H9 (cell line): ENCODE data around the gene AVEN. TPM values are rescaled to one million over a fixed set of nuclear protein-coding genes. Genes with fewer than 3 reads are reported as not detected.

Experiments used
- DNase-seq: peaks from one replicate; pipeline ENCODE4 v3.0.0-alpha.2; 2017
- H2AFZ ChIP-seq: one replicate; pipeline ENCODE4 v1.6.1; 2013; ENCODE audit warnings: mild to moderate bottlenecking, low read length, control low read depth, moderate library complexity
- H2AK5ac ChIP-seq: 2 replicates; pipeline ENCODE4 v1.6.1; 2013; ENCODE audit warnings: low read length, control low read depth, mixed read lengths; ENCODE audit not compliant: insufficient read length
- H2BK120ac ChIP-seq: one replicate; pipeline ENCODE4 v1.6.1; 2013; ENCODE audit warnings: low read depth, mild to moderate bottlenecking, low read length, control low read depth, inconsistent platforms; ENCODE audit not compliant: poor library complexity, severe bottlenecking
- H2BK12ac ChIP-seq: 2 replicates; pipeline ENCODE4 v1.6.1; 2013; ENCODE audit warnings: low read length, control low read depth, mixed read lengths, low read depth; ENCODE audit not compliant: insufficient read length
- H2BK15ac ChIP-seq: 2 replicates; pipeline ENCODE4 v1.6.1; 2013; ENCODE audit warnings: low read depth, low read length, control low read depth
- H2BK20ac ChIP-seq: one replicate; pipeline ENCODE4 v1.6.1; 2013; ENCODE audit warnings: low read depth, mild to moderate bottlenecking, low read length, control low read depth, inconsistent platforms; ENCODE audit not compliant: poor library complexity, severe bottlenecking
- H2BK5ac ChIP-seq: 2 replicates; pipeline ENCODE4 v1.6.1; 2013; ENCODE audit warnings: low read length, control low read depth, mixed read lengths; ENCODE audit not compliant: insufficient read length
- H3K14ac ChIP-seq: 2 replicates; pipeline ENCODE4 v1.6.1; 2013; ENCODE audit warnings: low read length, control low read depth; ENCODE audit not compliant: insufficient read depth
- H3K18ac ChIP-seq: 2 replicates; pipeline ENCODE4 v1.6.1; 2013; ENCODE audit warnings: low read depth, mild to moderate bottlenecking, mixed read lengths, low read length, control low read depth; ENCODE audit not compliant: insufficient read length
- H3K23ac ChIP-seq: 2 replicates; pipeline ENCODE4 v1.6.1; 2013; ENCODE audit warnings: low read length, control low read depth, mixed read lengths, low read depth; ENCODE audit not compliant: insufficient read length
- H3K23me2 ChIP-seq: 2 replicates; pipeline ENCODE4 v1.6.1; 2013; ENCODE audit warnings: low read depth, mild to moderate bottlenecking, mixed read lengths, low read length, control low read depth; ENCODE audit not compliant: insufficient read length, poor library complexity, severe bottlenecking
- H3K27ac ChIP-seq: 2 replicates; pipeline ENCODE4 v1.5.1; 2013; ENCODE audit warnings: low read length, control low read depth, mixed read lengths, low read depth; ENCODE audit not compliant: insufficient read length
- H3K27me3 ChIP-seq: 2 replicates; pipeline ENCODE4 v1.6.1; 2013; ENCODE audit warnings: low read length, control low read depth, inconsistent platforms; ENCODE audit not compliant: insufficient read depth
- H3K4ac ChIP-seq: 2 replicates; pipeline ENCODE4 v1.6.1; 2013; ENCODE audit warnings: low read depth, mild to moderate bottlenecking, control low read depth, inconsistent platforms, low read length, moderate library complexity
- H3K4me1 ChIP-seq: 2 replicates; pipeline ENCODE4 v1.6.1; 2013; ENCODE audit warnings: low read length, control low read depth, inconsistent platforms; ENCODE audit not compliant: insufficient read depth
- H3K4me2 ChIP-seq: 2 replicates; pipeline ENCODE4 v1.6.1; 2013; ENCODE audit warnings: low read length, control low read depth, mixed read lengths; ENCODE audit not compliant: insufficient read length, insufficient read depth
- H3K56ac ChIP-seq: 2 replicates; pipeline ENCODE4 v1.6.1; 2013; ENCODE audit warnings: low read depth, mild to moderate bottlenecking, mixed read lengths, low read length, control low read depth; ENCODE audit not compliant: insufficient read length
- H3K79me1 ChIP-seq: 2 replicates; pipeline ENCODE4 v1.6.1; 2013; ENCODE audit warnings: low read depth, mild to moderate bottlenecking, moderate library complexity, low read length, control low read depth, inconsistent platforms; ENCODE audit not compliant: insufficient read depth, poor library complexity, severe bottlenecking
- H3K79me2 ChIP-seq: 2 replicates; pipeline ENCODE4 v1.6.1; 2013; ENCODE audit warnings: low read length, control low read depth, inconsistent platforms; ENCODE audit not compliant: insufficient read depth
- H3K9ac ChIP-seq: 2 replicates; pipeline ENCODE4 v1.6.1; 2013; ENCODE audit warnings: low read length, control low read depth, mixed read lengths; ENCODE audit not compliant: insufficient read length; ENCODE audit errors: extremely low read depth
- H3K9me3 ChIP-seq: one replicate; pipeline ENCODE4 v1.6.1; 2013; ENCODE audit warnings: low read depth, low read length, inconsistent platforms; ENCODE audit not compliant: control insufficient read depth
- H3T11ph ChIP-seq: one replicate; pipeline ENCODE4 v1.6.1; 2013; ENCODE audit warnings: mild to moderate bottlenecking, low read length, control low read depth, inconsistent platforms
- H4K20me1 ChIP-seq: one replicate; pipeline ENCODE4 v1.6.1; 2013; ENCODE audit not compliant: control insufficient read depth, insufficient read length, insufficient read depth
- H4K5ac ChIP-seq: 2 replicates; pipeline ENCODE4 v1.6.1; 2013; ENCODE audit warnings: low read depth, mild to moderate bottlenecking, mixed read lengths, low read length, control low read depth; ENCODE audit not compliant: insufficient read length
- H4K8ac ChIP-seq: replicated peaks from 2 replicates; pipeline ENCODE4 v1.6.1; 2013; ENCODE audit warnings: low read length, control low read depth, mixed read lengths, low read depth; ENCODE audit not compliant: insufficient read length
- H4K91ac ChIP-seq: 2 replicates; pipeline ENCODE4 v1.6.1; 2013; ENCODE audit warnings: low read depth, mild to moderate bottlenecking, moderate library complexity, mixed read lengths, low read length, control low read depth; ENCODE audit not compliant: insufficient read length
- H3K27ac Mint-ChIP-seq, 3 experiments: 2 replicates in 2 of 3; 3 replicates in 1 of 3; pipeline ENCODE4 v1.8.0; 2020 to 2021; ENCODE audit warnings: mixed read lengths in 3 of 3, mild to moderate bottlenecking in 1 of 3, moderate library complexity in 1 of 3
- H3K27me3 Mint-ChIP-seq: 2 replicates; pipeline ENCODE4 v1.8.0; 2021; ENCODE audit warnings: low read depth, mild to moderate bottlenecking, moderate library complexity, mixed read lengths
- H3K36me3 Mint-ChIP-seq, 3 experiments: 2 replicates in 2 of 3; 3 replicates in 1 of 3; pipeline ENCODE4 v1.8.0; 2020 to 2021; ENCODE audit warnings: low read depth in 3 of 3, mixed read lengths in 3 of 3; ENCODE audit not compliant: insufficient read depth in 1 of 3
- H3K4me1 Mint-ChIP-seq, 2 experiments: 2 replicates each; pipeline ENCODE4 v1.8.0; 2020; ENCODE audit warnings: mixed read lengths in 2 of 2
- H3K4me3 Mint-ChIP-seq, 2 experiments: 2 replicates in 1 of 2; 3 replicates in 1 of 2; pipeline ENCODE4 v1.8.0; 2020 to 2021; ENCODE audit warnings: mild to moderate bottlenecking in 2 of 2, mixed read lengths in 2 of 2, moderate library complexity in 1 of 2
- H3K9me3 Mint-ChIP-seq, 2 experiments: 2 replicates in 1 of 2; 3 replicates in 1 of 2; pipeline ENCODE4 v1.8.0; 2020; ENCODE audit warnings: mild to moderate bottlenecking in 2 of 2, mixed read lengths in 2 of 2, moderate library complexity in 1 of 2
- CTCF ChIP-seq: fragments of 200-600 bp; sonication (generic); conservative IDR thresholded peaks from 3 replicates; pipeline ENCODE4 v1.8.0; 2021; ENCODE audit warnings: antibody characterized with exemption, mild to moderate bottlenecking
- WGBS: extraction: QIAGEN DNeasy Blood & Tissue Kit; methylation state at CpG from one replicate; pipeline ENCODE4 v1.1.7; 2013; ENCODE audit warnings: missing lambda C conversion rate, low lambda C conversion rate, mixed read lengths; ENCODE audit not compliant: insufficient read length; ENCODE audit errors: extremely low coverage; 5-methylcytosine and 5-hydroxymethylcytosine counted together
- total RNA-seq: library from RNA; stranded (reverse); gene quantifications from 2 replicates; pipeline ENCODE4 v1.2.1, GENCODE V29; 2021

AVEN gene
- total RNA-seq, 1 experiment from 2014 or later, result 16.1 TPM

GRCh38 chr15:33882921-33883320 is 156.1 kb downstream of the AVEN start:
- no peak for DNase-seq
- WGBS, result no CpG with 5 or more reads among the region's 2 CpGs

More at GRCh38 chr15:33882921-33883320, 156.1 kb downstream of the AVEN start:
- Histone ChIP-seq H2AK5ac (no peak overlapping the region), H3K56ac (no peak overlapping the region), H3K79me1 (no peaks in the 10 kb centered on the region), H2BK5ac (no peak overlapping the region), H3K9ac (no peak overlapping the region), H3K14ac (no peak overlapping the region), H3K18ac (no peak overlapping the region), H3K23me2 (no peaks in the 10 kb centered on the region), H4K8ac (no peak overlapping the region), H3K9me3 (no peaks in the 10 kb centered on the region), H2BK15ac (no peak overlapping the region), H3K23ac (no peak overlapping the region), H2BK120ac (no peak overlapping the region), H4K91ac (no peak overlapping the region), H2BK20ac (no peak overlapping the region), H4K20me1 (no peaks in the 10 kb centered on the region), H3T11ph (no peak overlapping the region), H3K4ac (no peak overlapping the region), H3K4me2 (no peak overlapping the region), H2AFZ (no peak overlapping the region), H3K4me1 (no peaks in the 10 kb centered on the region; the same call in 1 of the 2 replicates), H3K27ac (no peak overlapping the region), H2BK12ac (no peak overlapping the region), H3K27me3 (no peaks in the 10 kb centered on the region), H4K5ac (no peak overlapping the region), H3K79me2 (no peaks in the 10 kb centered on the region)
- no peak overlapping the region for H3K4me3 Mint-ChIP-seq
- H3K27ac Mint-ChIP-seq, result no peak overlapping the region
- H3K4me1 Mint-ChIP-seq, result peaks cover 10 to 14% of the 10 kb centered on the region in 2 experiments
- no peak for TF ChIP-seq CTCF
- H3K36me3 Mint-ChIP-seq, result peaks cover 0 to 7% (median 4%) of the 10 kb centered on the region in 3 experiments; a peak in 3 of 7 replicates
- no peaks in the 10 kb centered on the region for H3K27me3 Mint-ChIP-seq
- H3K9me3 Mint-ChIP-seq, result peaks cover 4 to 7% of the 10 kb centered on the region in 2 experiments; a peak in 3 of 5 replicates
